Right cardiac atrium (tissue), 5 donors: ENCODE data around the gene COX8A. TPM values are rescaled to one million over a fixed set of nuclear protein-coding genes. Genes with fewer than 3 reads are reported as not detected.

ENCODE experiments used
- ATAC-seq, 2 donors: fragments of 200-7000 bp; cut with Tn5 transposase; one replicate each; pipeline versions ENCODE4 v1.8.0 to v1.9.1; 2020; ENCODE audit warnings: moderate library complexity in 2 of 2, mild to moderate bottlenecking in 1 of 2
- DNase-seq, 3 donors: peaks; one replicate each; pipeline ENCODE4 v3.0.0-alpha.2; 2020
- H3K27ac ChIP-seq: one replicate; pipeline ENCODE4 v1.5.1; 2013; ENCODE audit warnings: mild to moderate bottlenecking, low read length, control low read depth, moderate library complexity
- H3K27me3 ChIP-seq: one replicate; pipeline ENCODE4 v1.6.1; 2013; ENCODE audit not compliant: control insufficient read depth, insufficient read depth
- H3K4me1 ChIP-seq: one replicate; pipeline ENCODE4 v1.6.1; 2013; ENCODE audit warnings: low read length; ENCODE audit not compliant: control insufficient read depth, insufficient read depth
- H3K4me3 ChIP-seq: one replicate; pipeline ENCODE4 v1.5.1; 2013; ENCODE audit warnings: low read length, control low read depth
- H3K9me3 ChIP-seq: one replicate; pipeline ENCODE4 v1.6.1; 2013; ENCODE audit warnings: low read length; ENCODE audit not compliant: control insufficient read depth
- WGBS: extraction: QIAGEN DNeasy Blood & Tissue Kit; methylation state at CpG from one replicate; pipeline ENCODE4 v1.1.7; 2013; 5-methylcytosine and 5-hydroxymethylcytosine counted together
- intact Hi-C, 4 donors: fragments of 100-400 bp; cut with DNase I; formaldehyde crosslinking; loops; one replicate each; pipeline versions ENCODE4 v1.11.0 to v1.14.0; 2022 to 2023
- polyA plus RNA-seq: library from polyadenylated mRNA; stranded (reverse); fragments of 200-250 nt; gene quantifications from one replicate; pipeline ENCODE4 v1.2.3, GENCODE V29; 2013
- total RNA-seq, 4 donors: library from RNA; stranded (reverse); fragmentation: NEBNext Ultra II Directional; extraction: Animal tissue kit (Norgen Biotek cat#: 25700); gene quantifications; one replicate each; pipeline ENCODE4 v1.2.1, GENCODE V29; 2021
- donor health status: healthy with polysubstance abuse.
- donor health status: DM: no; HTN: yes; CAD: no.
- donor health status: DM: no; HTN: no; CAD: no.
- donor health status: DM: no; HTN: yes; CAD: no; lungs with severe emphysema.
- donor health status: DM: yes; HTN: yes; CAD: no.

COX8A gene
- total and polyA plus RNA-seq, 5 donors = 726 to 2,526 (median 815) TPM

DNA sequence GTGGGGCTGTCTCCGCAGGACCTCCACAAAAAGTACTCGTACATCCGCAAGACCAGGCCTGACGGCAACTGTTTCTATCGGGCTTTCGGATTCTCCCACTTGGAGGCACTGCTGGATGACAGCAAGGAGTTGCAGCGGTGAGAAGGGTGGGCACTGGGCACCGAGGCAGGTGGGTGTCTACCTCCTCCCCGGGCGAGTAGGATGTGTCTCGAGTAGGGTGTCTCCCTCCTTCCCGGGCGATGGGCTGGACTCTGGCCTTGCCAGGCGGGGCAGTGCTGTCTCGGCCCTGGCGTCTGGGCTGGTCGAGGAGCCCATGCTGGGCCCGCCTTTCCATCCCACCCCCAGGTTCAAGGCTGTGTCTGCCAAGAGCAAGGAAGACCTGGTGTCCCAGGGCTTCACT lies 22.1 kb downstream of the COX8A start:
- no peak for ATAC-seq
- WGBS = 90% methylated on average over 18 of the region's 18 CpGs
- no peak overlapping the region for H3K27ac ChIP-seq

DNA sequence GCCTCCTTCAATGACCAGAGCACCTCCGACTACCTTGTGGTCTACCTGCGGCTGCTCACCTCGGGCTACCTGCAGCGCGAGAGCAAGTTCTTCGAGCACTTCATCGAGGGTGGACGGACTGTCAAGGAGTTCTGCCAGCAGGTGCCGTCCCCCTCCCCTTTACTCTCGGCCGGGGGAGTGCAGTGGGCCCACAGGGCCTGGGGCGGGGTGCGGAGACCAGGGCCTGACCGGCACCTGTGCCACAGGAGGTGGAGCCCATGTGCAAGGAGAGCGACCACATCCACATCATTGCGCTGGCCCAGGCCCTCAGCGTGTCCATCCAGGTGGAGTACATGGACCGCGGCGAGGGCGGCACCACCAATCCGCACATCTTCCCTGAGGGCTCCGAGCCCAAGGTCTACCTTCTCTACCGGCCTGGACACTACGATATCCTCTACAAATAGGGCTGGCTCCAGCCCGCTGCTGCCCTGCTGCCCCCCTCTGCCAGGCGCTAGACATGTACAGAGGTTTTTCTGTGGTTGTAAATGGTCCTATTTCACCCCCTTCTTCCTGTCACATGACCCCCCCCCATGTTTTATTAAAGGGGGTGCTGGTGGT lies 22.8 kb downstream of the COX8A start:
- intact Hi-C loops = no loop called here
- Histone ChIP-seq H3K27ac (no peak overlapping the region), H3K4me3 (no peak overlapping the region), H3K9me3 (no peaks in the 10 kb centered on the region), H3K27me3 (no peaks in the 10 kb centered on the region), H3K4me1 (peaks cover 4% of the 10 kb centered on the region)
- ATAC-seq (no peak), DNase-seq (no peak)
- WGBS = 94% methylated on average over 27 of the region's 27 CpGs

More for the DNA sequence above, 22.1 kb downstream of the COX8A start:
- Histone ChIP-seq H3K9me3 (no peaks in the 10 kb centered on the region), H3K4me1 (peaks cover 4% of the 10 kb centered on the region), H3K4me3 (no peak overlapping the region), H3K27me3 (no peaks in the 10 kb centered on the region)
- intact Hi-C loops = no loop called here
- DNase-seq = no peak

DNA sequence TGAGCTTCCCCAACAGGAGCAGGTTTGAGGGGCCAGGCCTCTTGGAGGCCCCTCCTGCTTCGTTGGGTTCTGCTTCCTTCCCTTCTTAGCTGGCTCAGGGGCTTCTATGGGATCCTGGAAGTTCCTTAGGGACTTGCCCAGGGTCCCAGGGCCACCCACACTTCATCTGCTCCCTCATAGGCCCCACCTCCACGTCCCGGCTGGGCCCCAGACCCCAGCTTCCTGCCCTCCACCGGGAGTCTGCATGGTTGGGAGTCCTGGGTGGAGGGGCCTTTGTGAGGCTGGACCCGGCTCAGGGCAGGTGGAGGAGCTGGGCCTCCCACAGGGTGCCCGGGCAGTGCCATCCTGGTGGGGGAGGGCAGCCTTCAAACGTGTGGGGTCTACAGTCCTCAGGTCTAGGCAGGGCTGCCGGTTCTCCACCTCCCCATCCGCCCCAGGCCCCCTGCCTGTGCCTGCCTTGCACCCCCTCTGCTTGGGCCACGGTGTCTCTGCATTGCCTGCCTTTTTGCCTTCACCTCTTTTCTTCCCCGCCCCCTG lies 23.4 kb downstream of the COX8A start:
- Histone ChIP-seq H3K27ac (no peak overlapping the region), H3K4me1 (peaks cover 4% of the 10 kb centered on the region), H3K4me3 (no peak overlapping the region), H3K27me3 (no peaks in the 10 kb centered on the region), H3K9me3 (no peaks in the 10 kb centered on the region)
- intact Hi-C loops = loop anchor here in 1 of 4 donors (2.0 kb wide), 1 partner anchor 155 kb away; no protein-coding TSS in a partner anchor
- WGBS = 79% methylated on average over 11 of the region's 11 CpGs
- DNase-seq (no peak), ATAC-seq (no peak)

DNA sequence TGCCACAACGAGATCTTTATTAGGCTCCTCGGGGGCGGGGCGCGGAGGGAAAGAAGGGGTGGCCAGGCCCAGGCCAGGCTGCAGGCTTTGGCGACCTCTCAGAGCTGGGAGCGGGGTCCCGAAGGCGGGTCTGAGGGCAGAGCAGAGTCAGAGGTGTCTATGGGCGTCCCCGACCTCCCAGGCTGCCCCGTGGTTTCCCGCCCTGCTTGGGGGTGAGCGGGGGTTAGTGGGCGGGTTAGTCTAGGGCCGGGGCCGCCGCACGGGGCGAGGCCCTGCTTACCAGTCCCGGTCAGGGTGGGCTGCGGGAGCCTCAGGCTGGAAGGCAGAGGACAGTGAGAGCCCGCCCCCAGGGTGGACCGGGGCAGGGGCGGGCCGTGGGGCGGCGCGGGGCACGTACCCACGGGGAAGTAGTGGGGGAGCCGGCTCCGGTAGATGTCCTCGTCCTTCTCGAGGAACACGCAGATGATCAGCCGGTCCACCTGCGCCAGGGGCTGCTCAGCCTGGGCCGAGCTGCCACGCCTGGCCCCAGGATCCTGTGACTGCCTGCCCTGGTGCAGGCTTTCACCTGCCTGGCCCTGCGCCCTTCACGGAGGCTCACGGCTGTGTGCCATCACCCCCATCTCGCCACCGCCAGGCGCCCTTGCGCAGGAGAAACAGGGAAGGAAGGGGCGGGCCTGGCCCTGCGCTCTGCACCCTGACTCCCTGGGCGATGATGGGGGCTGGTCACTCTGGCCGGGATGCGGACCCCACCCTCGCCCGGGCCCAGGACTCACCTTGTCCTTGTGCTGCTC lies 24.3 kb downstream of the COX8A start:
- 71% methylated on average over 54 of the region's 54 CpGs for WGBS
- ATAC-seq (peak; percentile 3 to 4), DNase-seq (peak in 1 of 3 donors; percentile 78)
- Histone ChIP-seq H3K4me1 (peaks cover 4% of the 10 kb centered on the region), H3K4me3 (no peak overlapping the region), H3K27ac (no peak overlapping the region), H3K9me3 (no peaks in the 10 kb centered on the region), H3K27me3 (no peaks in the 10 kb centered on the region)
- intact Hi-C loops = loop anchor here in 1 of 4 donors (2.0 kb wide), 1 partner anchor 154 kb away; no protein-coding TSS in a partner anchor

DNA sequence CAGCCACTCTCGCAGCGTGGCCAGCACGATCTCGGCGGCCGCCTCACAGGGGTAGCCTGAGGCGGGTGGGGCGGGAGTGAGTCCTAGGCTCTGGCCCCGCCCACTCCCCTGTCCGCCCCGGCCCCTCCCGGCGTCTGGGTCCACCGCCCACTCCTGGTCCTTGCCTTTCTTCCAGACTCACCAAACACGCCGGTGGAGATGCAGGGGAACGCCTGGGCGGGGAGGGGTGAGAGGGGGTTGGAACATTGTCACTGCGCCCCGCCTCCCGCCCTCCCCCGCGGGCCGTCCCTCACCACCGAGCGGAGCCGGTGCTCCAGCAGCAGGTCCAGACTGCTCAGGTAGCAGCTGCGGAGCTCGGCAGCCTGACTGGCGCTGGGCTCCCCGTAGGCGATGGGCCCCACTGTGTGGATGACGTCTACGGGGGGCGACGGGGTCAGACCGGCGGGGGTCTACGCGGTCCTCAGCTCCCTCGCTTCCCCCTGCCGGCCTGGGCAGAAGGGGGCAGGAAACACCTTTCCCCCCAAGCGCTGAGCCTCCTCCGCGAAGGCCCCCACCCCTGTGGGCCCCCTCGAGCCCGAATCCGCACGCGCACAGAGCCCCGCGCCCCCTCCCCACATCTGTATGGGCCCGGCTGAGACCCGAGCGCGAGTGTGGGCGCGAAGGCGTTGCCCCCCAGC lies 25.1 kb downstream of the COX8A start:
- no peak overlapping the region for H3K27ac ChIP-seq
- 7% methylated on average over 59 of the region's 59 CpGs for WGBS
- peak; percentile 37 to 60 for ATAC-seq
- DNase-seq = peak; percentile 72 to 86 (median 83)
- H3K4me1 ChIP-seq = peaks cover 4% of the 10 kb centered on the region
- intact Hi-C loops = loop anchor here (1.0 to 2.0 kb wide), 4 partner anchors 149 to 153 kb away; no protein-coding TSS in a partner anchor
- no peaks in the 10 kb centered on the region for H3K9me3 ChIP-seq
- H3K4me3 ChIP-seq = no peak overlapping the region
- no peaks in the 10 kb centered on the region for H3K27me3 ChIP-seq

DNA sequence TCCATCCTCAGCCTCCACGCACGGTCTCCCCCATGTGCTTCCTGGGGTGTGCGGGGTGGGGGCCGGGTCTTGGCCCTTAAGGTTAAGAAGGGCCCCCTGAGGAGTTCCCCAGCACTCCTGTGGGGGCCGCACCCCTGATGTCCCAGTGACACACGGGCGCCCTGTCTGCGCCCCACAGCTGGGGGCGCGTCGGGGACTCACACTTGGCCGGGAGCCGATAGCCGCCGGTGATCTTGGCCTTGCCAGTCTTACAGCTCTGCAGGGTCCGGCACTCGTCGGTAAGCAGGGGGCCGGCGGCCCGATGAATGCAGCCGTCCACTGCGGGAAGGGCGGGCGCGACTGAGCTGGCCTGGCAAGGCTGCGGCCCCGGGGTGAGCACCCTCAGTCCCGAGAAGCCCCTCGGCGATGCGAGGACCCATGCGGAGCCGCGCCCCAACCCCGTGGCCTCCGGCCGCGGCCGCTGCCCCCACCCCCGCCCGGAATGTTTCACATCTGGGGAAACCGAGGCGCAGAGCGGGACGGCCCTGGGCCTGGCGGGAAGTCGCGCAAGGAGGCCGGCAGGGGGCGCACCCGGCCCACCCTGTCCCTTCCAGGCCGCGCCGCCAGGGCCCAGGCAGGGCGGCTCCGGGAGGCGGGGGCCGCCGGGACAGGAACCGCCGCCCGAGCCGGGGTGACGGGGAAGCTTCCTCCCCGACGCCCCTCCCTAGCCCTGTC lies 25.8 kb downstream of the COX8A start:
- DNase-seq (peak; percentile 72 to 91 (median 90)), ATAC-seq (peak; percentile 84 to 89)
- Histone ChIP-seq H3K27ac (no peak overlapping the region), H3K9me3 (no peaks in the 10 kb centered on the region), H3K4me3 (peak overlapping the region; percentile 37), H3K27me3 (no peaks in the 10 kb centered on the region), H3K4me1 (peaks cover 4% of the 10 kb centered on the region)
- 1% methylated on average over 67 of the region's 67 CpGs for WGBS
- intact Hi-C loops = loop anchor here in 3 of 4 donors (1.0 to 2.0 kb wide), 3 partner anchors 148 to 151 kb away; no protein-coding TSS in a partner anchor

DNA sequence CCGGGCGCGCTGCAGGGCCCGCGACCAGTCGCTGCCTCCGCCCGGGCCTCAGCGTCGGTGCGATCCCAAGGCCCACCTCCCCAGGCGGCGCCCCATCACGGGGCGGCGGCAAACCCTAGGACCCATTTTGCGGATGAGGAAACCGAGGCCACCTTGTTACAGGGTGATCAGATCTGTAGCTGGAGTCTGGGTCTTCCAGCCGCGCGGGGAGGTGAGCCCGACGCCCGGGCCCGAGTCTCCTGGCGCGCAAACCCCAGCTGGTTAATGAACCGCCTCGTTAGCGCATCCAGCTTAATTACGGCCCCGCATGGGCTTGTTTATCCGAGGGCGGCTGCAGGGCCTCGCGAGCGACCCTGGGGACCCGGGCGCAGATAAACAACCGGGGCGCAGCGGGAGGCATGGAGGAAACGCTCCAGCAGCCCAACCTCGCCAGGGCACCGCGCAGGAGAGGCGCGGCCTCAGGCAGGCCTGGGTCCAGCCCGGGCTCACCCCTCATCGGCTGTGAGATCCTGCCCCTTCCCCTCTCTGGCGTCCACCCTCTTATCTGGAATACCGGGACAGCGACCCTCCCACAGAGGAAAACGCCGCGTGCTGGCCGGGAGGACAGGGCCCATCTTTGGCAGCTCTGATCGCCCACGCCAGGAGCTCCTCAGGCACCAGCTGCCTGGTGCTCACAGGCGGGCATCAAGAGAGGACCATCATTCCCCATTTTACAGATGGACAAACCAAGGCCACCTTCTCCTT lies 26.5 kb downstream of the COX8A start:
- Histone ChIP-seq H3K4me3 (peak overlapping the region; percentile 37), H3K27ac (no peak overlapping the region), H3K9me3 (no peaks in the 10 kb centered on the region), H3K4me1 (peaks cover 4% of the 10 kb centered on the region), H3K27me3 (no peaks in the 10 kb centered on the region)
- intact Hi-C loops = loop anchor here in 3 of 4 donors (1.0 to 2.0 kb wide), 3 partner anchors 147 to 150 kb away; no protein-coding TSS in a partner anchor
- ATAC-seq (peak in 1 of 2 donors; percentile 6), DNase-seq (peak in 1 of 3 donors; percentile 73)
- WGBS = 17% methylated on average over 60 of the region's 60 CpGs

DNA sequence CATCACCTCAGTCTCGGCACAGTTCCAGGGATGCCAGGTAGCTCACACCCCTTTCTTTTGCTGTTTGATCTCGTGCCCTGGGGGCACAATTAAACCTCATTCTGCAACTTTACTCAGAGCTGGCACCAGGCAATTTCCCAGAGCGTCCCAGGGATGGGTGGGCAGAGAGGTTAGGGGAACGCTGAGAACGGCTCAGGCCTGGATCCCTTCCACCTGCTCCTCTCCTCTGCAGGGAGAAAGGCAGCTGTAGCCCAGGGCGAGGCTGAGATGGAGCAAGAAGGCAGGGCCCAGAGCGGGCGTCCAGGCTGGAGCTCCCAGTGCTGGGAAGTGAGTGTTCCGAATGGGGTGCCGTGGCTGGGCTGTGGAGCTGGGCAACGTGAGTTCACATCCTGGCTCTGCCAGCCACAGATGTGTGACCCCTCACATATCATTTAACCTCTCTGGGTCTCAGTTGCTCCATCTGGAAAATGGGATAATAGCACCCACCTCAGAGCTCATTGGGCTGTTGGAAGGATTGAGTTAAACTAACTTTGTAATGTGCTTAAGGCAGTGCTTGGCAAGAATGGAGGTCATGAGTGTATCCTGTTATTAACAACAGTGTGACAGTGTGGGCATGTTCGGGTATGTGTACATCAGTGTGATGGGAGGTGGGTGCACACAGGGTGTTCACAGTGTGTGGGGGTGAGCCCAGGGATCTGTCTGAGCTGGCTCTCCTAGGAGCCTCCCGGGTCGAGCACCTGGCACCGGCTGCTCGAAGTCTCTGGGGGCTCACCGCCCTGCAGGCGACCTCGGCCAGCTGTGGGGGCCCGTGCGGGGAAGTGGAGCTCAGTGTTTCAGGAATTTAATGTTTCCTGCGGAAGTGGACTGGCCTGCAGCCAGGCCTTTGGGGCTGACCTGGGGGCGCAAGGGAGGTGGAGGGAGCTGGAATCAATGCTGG lies 27.3 kb downstream of the COX8A start:
- Histone ChIP-seq H3K9me3 (no peaks in the 10 kb centered on the region), H3K4me1 (peaks cover 4% of the 10 kb centered on the region), H3K4me3 (no peak overlapping the region), H3K27me3 (no peaks in the 10 kb centered on the region), H3K27ac (no peak overlapping the region)
- intact Hi-C loops = loop anchor here in 2 of 4 donors (2.0 kb wide), 2 partner anchors 147 to 149 kb away; no protein-coding TSS in a partner anchor
- 48% methylated on average over 23 of the region's 23 CpGs for WGBS
- no peak for ATAC-seq
- DNase-seq = peak in 2 of 3 donors; percentile 77 to 79
